Astrocyte (in vitro differentiated cells and primary cell): ENCODE data around the gene CXCR5. TPM values are rescaled to one million over a fixed set of nuclear protein-coding genes. Genes with fewer than 3 reads are reported as not detected.
A peak's percentile ranks its signal among the peaks of the same experiment; 100 is the strongest.

Experiments used
- DNase-seq: peaks from one replicate; pipeline ENCODE4 v3.0.0-alpha.2; 2010; ENCODE audit warnings: low read depth
- FAIRE-seq: peaks from 2 replicates; lab custom pipeline; 2011; peaks lifted over from hg19 to GRCh38; lab: Jason Lieb, UNC
- H2AFZ ChIP-seq: 2 replicates; pipeline ENCODE4 v1.6.0; 2012; ENCODE audit warnings: low read depth, low read length, inconsistent platforms
- H3K27ac ChIP-seq: 2 replicates; pipeline ENCODE4 v1.5.1; 2011; ENCODE audit warnings: low read depth, low read length, inconsistent platforms
- H3K27me3 ChIP-seq: 2 replicates; pipeline ENCODE4 v1.6.0; 2011; ENCODE audit warnings: low read length, inconsistent platforms; ENCODE audit not compliant: insufficient read depth
- H3K36me3 ChIP-seq: 2 replicates; pipeline ENCODE4 v1.5.1; 2011; ENCODE audit warnings: low read length, inconsistent platforms; ENCODE audit not compliant: insufficient read depth
- H3K4me1 ChIP-seq: 2 replicates; pipeline ENCODE4 v1.5.1; 2011; ENCODE audit warnings: low read length, inconsistent platforms; ENCODE audit not compliant: insufficient read depth
- H3K4me2 ChIP-seq: 2 replicates; pipeline ENCODE4 v1.6.0; 2012; ENCODE audit warnings: low read length, inconsistent platforms
- H3K4me3 ChIP-seq: 2 replicates; pipeline ENCODE4 v1.5.1; 2011; ENCODE audit warnings: low read depth, mild to moderate bottlenecking, low read length, inconsistent platforms; ENCODE audit not compliant: insufficient read depth
- H3K79me2 ChIP-seq: 2 replicates; pipeline ENCODE4 v1.6.0; 2012; ENCODE audit warnings: mild to moderate bottlenecking, low read length, inconsistent platforms; ENCODE audit not compliant: insufficient read depth
- H3K9ac ChIP-seq: 2 replicates; pipeline ENCODE4 v1.6.0; 2012; ENCODE audit warnings: mild to moderate bottlenecking, low read length, inconsistent platforms
- H3K9me3 ChIP-seq: 2 replicates; pipeline ENCODE4 v1.5.1; 2012; ENCODE audit warnings: low read depth, mild to moderate bottlenecking, low read length, inconsistent platforms; ENCODE audit not compliant: insufficient read depth
- H4K20me1 ChIP-seq: 2 replicates; pipeline ENCODE4 v1.6.0; 2012; ENCODE audit warnings: low read length, inconsistent platforms; ENCODE audit not compliant: insufficient read depth
- H3K27ac Mint-ChIP-seq: one replicate; pipeline ENCODE4 v1.8.0; 2021; ENCODE audit warnings: mild to moderate bottlenecking, mixed read lengths; ENCODE audit not compliant: unreplicated experiment
- H3K27me3 Mint-ChIP-seq: one replicate; pipeline ENCODE4 v1.8.0; 2021; ENCODE audit warnings: low read depth, mixed read lengths; ENCODE audit not compliant: unreplicated experiment
- H3K36me3 Mint-ChIP-seq: one replicate; pipeline ENCODE4 v1.8.0; 2021; ENCODE audit warnings: low read depth, mixed read lengths; ENCODE audit not compliant: unreplicated experiment
- H3K4me1 Mint-ChIP-seq: one replicate; pipeline ENCODE4 v1.8.0; 2021; ENCODE audit warnings: low read depth, mixed read lengths; ENCODE audit not compliant: unreplicated experiment
- H3K4me3 Mint-ChIP-seq: one replicate; pipeline ENCODE4 v1.8.0; 2021; ENCODE audit warnings: mild to moderate bottlenecking, moderate library complexity, mixed read lengths; ENCODE audit not compliant: unreplicated experiment
- H3K9me3 Mint-ChIP-seq: one replicate; pipeline ENCODE4 v1.8.0; 2021; ENCODE audit warnings: mild to moderate bottlenecking, mixed read lengths; ENCODE audit not compliant: unreplicated experiment
- EZH2 ChIP-seq: IDR thresholded peaks from 2 replicates; pipeline ENCODE4 v1.6.1; 2012; ENCODE audit warnings: mild to moderate bottlenecking, low read length, inconsistent platforms; ENCODE audit not compliant: insufficient read depth
- total RNA-seq: library from RNA; stranded (reverse); gene quantifications from 2 replicates; pipeline ENCODE4 v1.2.1, GENCODE V29; 2021
- TF ChIP-seq, protein P1 (sequence below): IDR thresholded peaks from 2 replicates; pipeline ENCODE4 v1.5.1; 2011; ENCODE audit warnings: low read depth, mild to moderate bottlenecking, inconsistent platforms, low read length, moderate library complexity; ENCODE audit not compliant: insufficient read depth

The CXCR5 gene
- total RNA-seq, 1 donor from 2014 or later, result 0.07 TPM

DNA sequence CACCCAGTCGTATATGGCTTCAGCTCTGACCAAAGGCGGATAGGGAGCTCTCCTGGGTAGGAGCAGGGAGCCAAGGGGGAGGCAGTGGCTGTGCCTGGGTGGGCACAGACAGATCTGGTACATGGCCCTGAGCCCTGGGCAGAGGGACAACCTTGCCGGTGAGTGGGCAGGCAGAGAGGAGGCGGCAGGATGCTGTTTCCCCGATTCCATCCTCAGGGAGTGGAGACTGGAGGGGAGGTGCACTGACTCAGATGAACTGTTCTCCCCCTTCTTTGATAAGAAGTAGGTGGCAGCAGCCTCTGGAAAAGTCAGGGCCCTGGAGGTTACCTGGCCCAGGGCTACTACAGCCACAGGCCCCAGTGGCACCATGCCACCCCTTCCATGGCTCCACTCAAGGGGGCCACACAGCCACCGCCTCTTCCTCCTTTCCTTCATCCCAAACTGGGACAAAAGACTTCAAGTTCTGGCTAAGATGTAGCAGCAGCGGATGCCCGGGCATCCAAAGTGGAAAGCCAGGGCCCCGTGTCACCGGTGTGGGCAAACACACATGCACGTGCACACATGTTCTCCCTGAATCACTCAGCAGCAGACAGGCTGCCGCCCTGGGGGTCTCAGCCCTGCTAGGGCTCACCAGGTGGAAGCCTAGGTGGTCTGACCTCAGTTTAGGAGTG, 13.4 kb downstream of the CXCR5 start:
- no peaks in the 10 kb centered on the region for H3K27me3 Mint-ChIP-seq
- FAIRE-seq, result no peak
- no peak overlapping the region for H3K27ac ChIP-seq

DNA sequence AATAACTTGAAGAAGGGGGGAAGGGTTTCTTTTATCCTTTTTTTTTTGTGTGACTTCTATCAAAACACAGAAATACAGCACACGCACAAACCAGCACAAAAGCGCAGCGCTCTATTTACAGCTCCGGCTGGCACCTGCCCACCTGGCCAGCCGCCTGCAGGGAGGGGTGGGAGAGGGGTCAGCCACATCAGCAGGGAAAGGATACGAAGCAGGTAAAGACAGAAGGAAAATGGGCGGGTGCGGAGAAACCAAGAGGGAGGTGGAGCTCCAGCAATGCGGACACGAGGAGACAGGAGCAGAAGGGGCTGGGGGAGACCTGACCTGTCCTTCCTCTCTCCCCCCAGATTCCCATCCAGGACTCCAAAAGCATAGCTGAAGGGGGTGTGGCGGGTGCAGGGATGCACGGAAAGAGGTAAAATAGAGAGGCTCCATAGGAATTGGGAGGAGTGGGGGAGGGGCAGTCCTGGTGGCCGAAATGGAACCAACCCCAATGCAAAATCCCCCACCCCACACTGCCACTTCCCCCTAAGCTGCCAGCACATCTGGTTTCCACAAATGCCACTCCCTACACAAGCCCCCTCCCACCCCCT, 14.1 kb downstream of the CXCR5 start:
- H3K9ac ChIP-seq, result no peak overlapping the region
- H3K9me3 ChIP-seq, result no peaks in the 10 kb centered on the region
- Mint-ChIP-seq H3K4me1 (peaks cover 18% of the 10 kb centered on the region), H3K27ac (no peak overlapping the region), H3K9me3 (no peaks in the 10 kb centered on the region), H3K4me3 (peak overlapping the region; percentile 29), H3K36me3 (peaks cover 19% of the 10 kb centered on the region), H3K27me3 (no peaks in the 10 kb centered on the region)
- DNase-seq (no peak), FAIRE-seq (no peak)
- H3K27ac ChIP-seq, result no peak overlapping the region
- peaks cover 14% of the 10 kb centered on the region for H3K79me2 ChIP-seq
- no peak overlapping the region for H2AFZ ChIP-seq
- TF ChIP-seq, protein P1, sequence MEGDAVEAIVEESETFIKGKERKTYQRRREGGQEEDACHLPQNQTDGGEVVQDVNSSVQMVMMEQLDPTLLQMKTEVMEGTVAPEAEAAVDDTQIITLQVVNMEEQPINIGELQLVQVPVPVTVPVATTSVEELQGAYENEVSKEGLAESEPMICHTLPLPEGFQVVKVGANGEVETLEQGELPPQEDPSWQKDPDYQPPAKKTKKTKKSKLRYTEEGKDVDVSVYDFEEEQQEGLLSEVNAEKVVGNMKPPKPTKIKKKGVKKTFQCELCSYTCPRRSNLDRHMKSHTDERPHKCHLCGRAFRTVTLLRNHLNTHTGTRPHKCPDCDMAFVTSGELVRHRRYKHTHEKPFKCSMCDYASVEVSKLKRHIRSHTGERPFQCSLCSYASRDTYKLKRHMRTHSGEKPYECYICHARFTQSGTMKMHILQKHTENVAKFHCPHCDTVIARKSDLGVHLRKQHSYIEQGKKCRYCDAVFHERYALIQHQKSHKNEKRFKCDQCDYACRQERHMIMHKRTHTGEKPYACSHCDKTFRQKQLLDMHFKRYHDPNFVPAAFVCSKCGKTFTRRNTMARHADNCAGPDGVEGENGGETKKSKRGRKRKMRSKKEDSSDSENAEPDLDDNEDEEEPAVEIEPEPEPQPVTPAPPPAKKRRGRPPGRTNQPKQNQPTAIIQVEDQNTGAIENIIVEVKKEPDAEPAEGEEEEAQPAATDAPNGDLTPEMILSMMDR, result no peak
- no peak for TF ChIP-seq EZH2
- H4K20me1 ChIP-seq, result peaks cover 40% of the 10 kb centered on the region
- H3K4me2 ChIP-seq, result no peak overlapping the region
- no peaks in the 10 kb centered on the region for H3K27me3 ChIP-seq
- H3K36me3 ChIP-seq, result peaks cover 4% of the 10 kb centered on the region
- H3K4me3 ChIP-seq, result no peak overlapping the region
- no peaks in the 10 kb centered on the region for H3K4me1 ChIP-seq

More for the DNA sequence above, 13.4 kb downstream of the CXCR5 start:
- Histone ChIP-seq H3K4me2 (no peak overlapping the region), H3K9ac (no peak overlapping the region), H3K36me3 (peaks cover 4% of the 10 kb centered on the region), H3K27me3 (no peaks in the 10 kb centered on the region), H2AFZ (no peak overlapping the region), H3K4me1 (no peaks in the 10 kb centered on the region), H3K4me3 (no peak overlapping the region), H3K9me3 (no peaks in the 10 kb centered on the region), H4K20me1 (peaks cover 40% of the 10 kb centered on the region), H3K79me2 (peaks cover 13% of the 10 kb centered on the region)
- TF ChIP-seq, protein P1, result no peak
- TF ChIP-seq EZH2, result no peak
- peaks cover 18% of the 10 kb centered on the region for H3K4me1 Mint-ChIP-seq
- H3K36me3 Mint-ChIP-seq, result peaks cover 22% of the 10 kb centered on the region
- H3K4me3 Mint-ChIP-seq, result peak overlapping the region; percentile 29
- no peak for DNase-seq
- H3K9me3 Mint-ChIP-seq, result no peaks in the 10 kb centered on the region
- H3K27ac Mint-ChIP-seq, result no peak overlapping the region
